OCI-LY3 (cell line): ENCODE measurements around the gene PRKCE.

Experiments
- H2AFZ ChIP-seq: fragments of 200-600, 300-600 bp; shearing (Covaris generic); 2 replicates; pipeline ENCODE4 v1.6.0; 2014; ENCODE audit warnings: antibody characterized with exemption, low read depth, low read length
- H3K27ac ChIP-seq: fragments of 200-600, 300-600 bp; sonication (generic); 2 replicates; pipeline ENCODE4 v1.5.1; 2014; ENCODE audit warnings: mild to moderate bottlenecking, low read length, moderate library complexity, mixed read lengths
- H3K27me3 ChIP-seq: fragments of 200-600, 300-600 bp; sonication (generic); 2 replicates; pipeline ENCODE4 v1.6.1; 2014; ENCODE audit warnings: low read depth, low read length, mixed read lengths
- H3K36me3 ChIP-seq: fragments of 200-600, 300-600 bp; sonication (generic); replicated peaks from 2 replicates; pipeline ENCODE3; 2014; ENCODE audit warnings: low read depth, low read length, mixed read lengths
- H3K4me1 ChIP-seq: fragments of 300-600, 200-600 bp; sonication (generic); 2 replicates; pipeline ENCODE4 v1.6.1; 2014; ENCODE audit warnings: low read length, mixed read lengths
- H3K4me2 ChIP-seq: fragments of 200-600, 300-600 bp; sonication (generic); 2 replicates; pipeline ENCODE4 v1.6.1; 2014; ENCODE audit warnings: low read length, mixed read lengths
- H3K4me3 ChIP-seq: fragments of 300-600, 200-600 bp; sonication (generic); 2 replicates; pipeline ENCODE4 v1.5.1; 2014; ENCODE audit warnings: antibody characterized with exemption, mild to moderate bottlenecking, low read length, moderate library complexity
- H3K79me2 ChIP-seq: fragments of 300-600, 200-600 bp; shearing (Covaris generic); 2 replicates; pipeline ENCODE4 v1.6.1; 2014; ENCODE audit warnings: mild to moderate bottlenecking, low read length, mixed read lengths
- H3K9ac ChIP-seq: fragments of 300-600, 200-600 bp; shearing (Covaris generic); 2 replicates; pipeline ENCODE4 v1.6.0; 2014; ENCODE audit warnings: mild to moderate bottlenecking, low read length, moderate library complexity
- H3K9me3 ChIP-seq: fragments of 200-600, 300-600 bp; shearing (Covaris generic); 2 replicates; pipeline ENCODE4 v1.6.1; 2014; ENCODE audit warnings: low read length, mixed read lengths; ENCODE audit not compliant: insufficient read depth
- H4K20me1 ChIP-seq: fragments of 200-600, 300-600 bp; sonication (generic); 2 replicates; pipeline ENCODE4 v1.6.1; 2016; ENCODE audit warnings: low read length, mixed read lengths; ENCODE audit not compliant: insufficient read depth
- EZH2phosphoT487 ChIP-seq: fragments of 200-600 bp; shearing (Covaris generic); IDR thresholded peaks from 2 replicates; pipeline ENCODE4 v1.6.1; 2018; ENCODE audit warnings: antibody characterized with exemption, mixed run types, low read depth
- TF ChIP-seq, protein P1 (sequence below): fragments of 200-600, 300-600 bp; sonication (generic); IDR thresholded peaks from 2 replicates; pipeline ENCODE4 v1.5.1; 2014; ENCODE audit warnings: antibody characterized with exemption, low read length, low read depth

Gene PRKCE

GRCh38 chr2:46148369-46148736 is 496.9 kb downstream of the PRKCE start:
- no peak overlapping the region for H3K4me2 ChIP-seq
- peaks cover 11% of the 10 kb centered on the region for H3K4me1 ChIP-seq
- H3K36me3 ChIP-seq: no peaks in the 10 kb centered on the region
- H3K79me2 ChIP-seq: no peaks in the 10 kb centered on the region
- no peaks in the 10 kb centered on the region for H3K9me3 ChIP-seq
- H3K9ac ChIP-seq: no peak overlapping the region
- H4K20me1 ChIP-seq: 0 out of 2 replicates have a peak, but pooled peaks cover 5% of the 10 kb centered on the region
- H3K4me3 ChIP-seq: no peak overlapping the region
- no peak overlapping the region for H3K27ac ChIP-seq
- no peaks in the 10 kb centered on the region; the same call in 1 of the 2 replicates for H3K27me3 ChIP-seq
- TF ChIP-seq EZH2phosphoT487: no peak
- TF ChIP-seq, protein P1, sequence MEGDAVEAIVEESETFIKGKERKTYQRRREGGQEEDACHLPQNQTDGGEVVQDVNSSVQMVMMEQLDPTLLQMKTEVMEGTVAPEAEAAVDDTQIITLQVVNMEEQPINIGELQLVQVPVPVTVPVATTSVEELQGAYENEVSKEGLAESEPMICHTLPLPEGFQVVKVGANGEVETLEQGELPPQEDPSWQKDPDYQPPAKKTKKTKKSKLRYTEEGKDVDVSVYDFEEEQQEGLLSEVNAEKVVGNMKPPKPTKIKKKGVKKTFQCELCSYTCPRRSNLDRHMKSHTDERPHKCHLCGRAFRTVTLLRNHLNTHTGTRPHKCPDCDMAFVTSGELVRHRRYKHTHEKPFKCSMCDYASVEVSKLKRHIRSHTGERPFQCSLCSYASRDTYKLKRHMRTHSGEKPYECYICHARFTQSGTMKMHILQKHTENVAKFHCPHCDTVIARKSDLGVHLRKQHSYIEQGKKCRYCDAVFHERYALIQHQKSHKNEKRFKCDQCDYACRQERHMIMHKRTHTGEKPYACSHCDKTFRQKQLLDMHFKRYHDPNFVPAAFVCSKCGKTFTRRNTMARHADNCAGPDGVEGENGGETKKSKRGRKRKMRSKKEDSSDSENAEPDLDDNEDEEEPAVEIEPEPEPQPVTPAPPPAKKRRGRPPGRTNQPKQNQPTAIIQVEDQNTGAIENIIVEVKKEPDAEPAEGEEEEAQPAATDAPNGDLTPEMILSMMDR: no peak
- no peak overlapping the region for H2AFZ ChIP-seq

GRCh38 chr2:46150445-46150955 is 499.0 kb downstream of the PRKCE start:
- Histone ChIP-seq H3K9me3 (no peaks in the 10 kb centered on the region), H3K27ac (no peak overlapping the region), H3K4me2 (no peak overlapping the region), H4K20me1 (0 out of 2 replicates have a peak, but pooled peaks cover 5% of the 10 kb centered on the region), H3K79me2 (no peaks in the 10 kb centered on the region), H3K4me1 (peaks cover 11% of the 10 kb centered on the region), H3K4me3 (no peak overlapping the region), H3K27me3 (no peaks in the 10 kb centered on the region; the same call in 1 of the 2 replicates), H3K9ac (no peak overlapping the region), H3K36me3 (no peaks in the 10 kb centered on the region), H2AFZ (no peak overlapping the region)
- TF ChIP-seq EZH2phosphoT487: no peak
- TF ChIP-seq, protein P1: no peak

DNA sequence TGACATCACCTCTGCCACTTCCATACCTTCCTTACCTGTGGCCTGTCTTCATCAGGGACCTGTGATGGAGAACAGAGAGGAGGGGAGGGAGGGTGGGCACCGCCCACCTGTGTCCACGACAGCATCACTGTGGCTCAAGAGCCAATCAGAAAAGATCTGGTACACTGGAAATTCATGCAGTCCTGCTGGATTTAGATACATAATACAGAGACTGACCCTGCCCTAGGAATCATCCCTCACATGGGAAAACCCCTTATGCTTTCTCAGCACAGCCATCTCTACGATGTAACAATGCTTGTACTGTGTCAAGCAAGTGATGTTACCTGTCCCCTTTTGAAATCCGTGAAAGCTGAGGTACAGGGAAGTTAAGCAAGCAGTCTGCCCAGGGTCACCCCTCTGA is 500.1 kb downstream of the PRKCE start:
- Histone ChIP-seq H3K4me2 (no peak overlapping the region), H3K4me3 (no peak overlapping the region), H3K27me3 (no peaks in the 10 kb centered on the region; the same call in 1 of the 2 replicates), H3K9ac (no peak overlapping the region), H2AFZ (no peak overlapping the region), H3K4me1 (peaks cover 10% of the 10 kb centered on the region), H4K20me1 (0 out of 2 replicates have a peak, but pooled peaks cover 5% of the 10 kb centered on the region), H3K79me2 (no peaks in the 10 kb centered on the region), H3K27ac (no peak overlapping the region), H3K36me3 (no peaks in the 10 kb centered on the region), H3K9me3 (no peaks in the 10 kb centered on the region)
- TF ChIP-seq EZH2phosphoT487: no peak
- TF ChIP-seq, protein P1: no peak

- H4K20me1 ChIP-seq: no peaks in the 10 kb centered on the region
- no peak overlapping the region for H3K4me3 ChIP-seq
- no peaks in the 10 kb centered on the region for H3K27me3 ChIP-seq
- no peak overlapping the region for H2AFZ ChIP-seq
- H3K4me2 ChIP-seq: no peak overlapping the region
- no peak overlapping the region for H3K9ac ChIP-seq
- no peaks in the 10 kb centered on the region for H3K36me3 ChIP-seq
- no peaks in the 10 kb centered on the region for H3K9me3 ChIP-seq
- no peak overlapping the region for H3K27ac ChIP-seq
- no peaks in the 10 kb centered on the region for H3K79me2 ChIP-seq
- no peak for TF ChIP-seq EZH2phosphoT487
- TF ChIP-seq, protein P1: no peak
- no peaks in the 10 kb centered on the region for H3K4me1 ChIP-seq
Observed at GRCh38 chr2:46153996-46154753, 502.7 kb downstream of the PRKCE start.
